D721Med (cell line): ENCODE results near the gene XRCC6.
"Not testable (repeated sequence)": the region's sequence is repeated elsewhere in the genome, so short reads cannot be mapped to it uniquely, and the experiment has no call there.

Experiments
- DNase-seq: peaks from one replicate; pipeline ENCODE4 v3.0.0; 2011; ENCODE audit warnings: low spot score; ENCODE audit not compliant: insufficient read length
- FAIRE-seq: peaks from 2 replicates; lab custom pipeline; 2011; peaks lifted over from hg19 to GRCh38; lab: Jason Lieb, UNC
- TF ChIP-seq, protein P1 (sequence below): IDR thresholded peaks from 2 replicates; pipeline ENCODE4 v1.5.1; 2012; ENCODE audit warnings: mild to moderate bottlenecking, control low read depth; ENCODE audit not compliant: insufficient read depth; ENCODE audit errors: missing control alignments

The XRCC6 gene

DNA sequence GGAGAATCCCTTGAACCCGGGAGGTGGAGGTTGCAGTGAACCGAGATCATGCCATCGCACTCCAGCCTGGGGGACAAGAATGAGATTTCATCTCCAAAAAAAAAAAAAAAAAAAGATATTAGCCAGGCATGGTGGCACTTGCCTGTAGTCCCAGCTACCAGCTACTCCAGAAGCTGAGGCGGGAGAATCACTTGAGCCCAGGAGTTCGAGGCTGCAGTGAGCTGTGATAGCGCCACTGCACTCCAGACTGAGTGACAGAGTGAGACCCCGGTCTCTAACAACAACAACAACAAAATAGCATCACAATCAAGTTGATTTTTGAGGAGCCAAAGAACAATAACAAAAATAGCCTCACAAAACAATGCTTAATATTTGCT is 33.8 kb upstream of the XRCC6 start:
- TF ChIP-seq, protein P1, sequence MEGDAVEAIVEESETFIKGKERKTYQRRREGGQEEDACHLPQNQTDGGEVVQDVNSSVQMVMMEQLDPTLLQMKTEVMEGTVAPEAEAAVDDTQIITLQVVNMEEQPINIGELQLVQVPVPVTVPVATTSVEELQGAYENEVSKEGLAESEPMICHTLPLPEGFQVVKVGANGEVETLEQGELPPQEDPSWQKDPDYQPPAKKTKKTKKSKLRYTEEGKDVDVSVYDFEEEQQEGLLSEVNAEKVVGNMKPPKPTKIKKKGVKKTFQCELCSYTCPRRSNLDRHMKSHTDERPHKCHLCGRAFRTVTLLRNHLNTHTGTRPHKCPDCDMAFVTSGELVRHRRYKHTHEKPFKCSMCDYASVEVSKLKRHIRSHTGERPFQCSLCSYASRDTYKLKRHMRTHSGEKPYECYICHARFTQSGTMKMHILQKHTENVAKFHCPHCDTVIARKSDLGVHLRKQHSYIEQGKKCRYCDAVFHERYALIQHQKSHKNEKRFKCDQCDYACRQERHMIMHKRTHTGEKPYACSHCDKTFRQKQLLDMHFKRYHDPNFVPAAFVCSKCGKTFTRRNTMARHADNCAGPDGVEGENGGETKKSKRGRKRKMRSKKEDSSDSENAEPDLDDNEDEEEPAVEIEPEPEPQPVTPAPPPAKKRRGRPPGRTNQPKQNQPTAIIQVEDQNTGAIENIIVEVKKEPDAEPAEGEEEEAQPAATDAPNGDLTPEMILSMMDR = no peak
- DNase-seq (no peak), FAIRE-seq (no peak)

DNA sequence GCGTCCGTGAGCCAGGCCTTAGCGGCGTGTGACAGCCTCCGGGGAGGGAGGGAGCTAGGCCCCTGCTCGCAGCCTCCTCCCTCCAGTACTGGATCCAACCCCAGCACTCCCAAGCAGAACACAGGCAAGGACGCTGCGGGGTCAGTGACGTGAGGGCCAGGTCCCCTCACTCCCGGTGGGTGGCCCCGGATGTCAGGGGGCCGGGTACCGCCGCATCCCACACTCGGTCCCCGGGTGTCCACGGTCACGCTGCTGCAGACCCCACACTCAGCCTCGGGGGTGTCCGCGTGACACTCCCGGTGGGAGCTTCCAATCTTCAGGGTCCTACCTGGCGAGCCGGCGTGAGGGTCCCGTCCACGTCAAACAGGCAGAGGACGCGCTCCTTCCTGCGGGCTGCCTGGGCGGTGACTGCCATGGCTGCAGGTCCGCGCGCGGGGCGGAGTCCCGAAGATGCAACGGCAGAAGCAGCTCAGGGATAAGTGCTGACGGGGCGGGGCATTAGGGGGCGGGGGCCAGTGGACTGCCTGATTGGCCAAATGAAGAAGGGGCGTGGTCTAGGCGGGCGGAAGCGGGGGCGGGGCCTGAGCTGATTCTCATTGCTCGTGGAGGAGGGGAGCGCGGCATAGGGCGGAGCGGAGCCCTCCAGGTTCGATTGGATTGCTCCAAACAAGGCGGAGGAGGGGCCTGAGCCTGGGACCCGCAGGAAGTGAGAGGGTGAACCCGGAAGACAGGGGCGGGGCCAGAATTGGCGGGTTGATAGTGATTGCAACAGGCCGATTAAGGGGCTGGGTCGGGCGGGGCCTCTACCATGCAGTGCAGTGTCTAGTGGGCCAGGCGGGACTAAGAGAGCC is 31.5 kb upstream of the XRCC6 start, which contains the start of gene PMM1:
PMM1 (minus strand) TSS at position 450 of the 851 bp plus-strand sequence; CDS start at position 415, 35 bp downstream.
- FAIRE-seq = no peak

GRCh38 chr22:41593336-41593960 is 27.6 kb upstream of the XRCC6 start:
- FAIRE-seq, DNase-seq: not testable (repeated sequence)

More for the DNA sequence above, 31.5 kb upstream of the XRCC6 start, which contains the start of gene PMM1:
- TF ChIP-seq, protein P1 = no peak
- peak; percentile 88 for DNase-seq

DNA sequence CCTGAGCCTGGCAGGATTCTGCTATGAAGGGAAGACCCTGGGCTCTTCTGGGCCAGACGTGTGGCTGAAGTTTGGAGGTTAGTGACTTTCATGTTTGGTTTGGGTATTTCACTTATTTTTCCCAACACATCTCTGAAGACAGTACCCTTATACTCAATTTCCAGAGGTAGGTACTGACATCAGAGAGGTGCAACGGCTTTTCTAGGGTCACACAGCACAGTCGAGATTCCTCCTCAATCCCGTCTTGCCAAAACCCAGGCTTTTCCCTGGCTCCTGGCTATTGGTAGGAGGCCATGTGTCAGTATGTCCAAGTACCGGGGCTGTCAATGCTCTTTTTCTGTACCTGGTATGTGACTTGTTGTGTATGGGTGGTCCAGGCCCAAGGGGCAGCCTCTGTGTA is 25.4 kb upstream of the XRCC6 start:
- FAIRE-seq (no peak), DNase-seq (no peak)
- TF ChIP-seq, protein P1 = no peak

GRCh38 chr22:41596776-41597634 is 24.1 kb upstream of the XRCC6 start:
- TF ChIP-seq, protein P1 = peak; percentile 67
- no peak for FAIRE-seq
- DNase-seq = no peak

DNA sequence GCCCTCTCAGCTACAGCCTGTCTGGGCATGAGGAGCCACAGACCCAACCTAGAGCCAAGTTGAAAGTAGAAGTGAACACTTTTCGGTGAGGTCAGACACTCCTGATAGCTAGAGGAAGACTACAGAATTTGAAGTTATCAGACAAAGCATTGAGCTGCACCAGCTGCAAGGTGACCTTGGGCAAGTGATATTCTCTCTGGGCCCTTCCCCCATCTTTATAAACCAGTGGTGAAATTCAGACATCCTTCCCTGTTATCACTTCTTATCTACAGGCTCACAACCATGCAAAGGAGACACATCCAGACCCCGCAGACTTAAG is 23.5 kb upstream of the XRCC6 start:
- TF ChIP-seq, protein P1 = no peak
- no peak for FAIRE-seq
- no peak for DNase-seq

- no peak for DNase-seq
- TF ChIP-seq, protein P1 = no peak
- FAIRE-seq = no peak
These were observed 23.0 kb upstream of the XRCC6 start for GRCh38 chr22:41598081-41598480.
